IPS DF 4.7 (cell line): Measurements from ENCODE around the gene CIRBP.
"Not testable (repeated sequence)": the region's sequence is repeated elsewhere in the genome, so short reads cannot be mapped to it uniquely, and the experiment has no call there.

Experiments
- DNase-seq: peaks from one replicate; pipeline ENCODE4 v3.0.0-alpha.2; 2013; ENCODE audit warnings: low spot score; ENCODE audit errors: extremely low read depth

CIRBP gene

DNA sequence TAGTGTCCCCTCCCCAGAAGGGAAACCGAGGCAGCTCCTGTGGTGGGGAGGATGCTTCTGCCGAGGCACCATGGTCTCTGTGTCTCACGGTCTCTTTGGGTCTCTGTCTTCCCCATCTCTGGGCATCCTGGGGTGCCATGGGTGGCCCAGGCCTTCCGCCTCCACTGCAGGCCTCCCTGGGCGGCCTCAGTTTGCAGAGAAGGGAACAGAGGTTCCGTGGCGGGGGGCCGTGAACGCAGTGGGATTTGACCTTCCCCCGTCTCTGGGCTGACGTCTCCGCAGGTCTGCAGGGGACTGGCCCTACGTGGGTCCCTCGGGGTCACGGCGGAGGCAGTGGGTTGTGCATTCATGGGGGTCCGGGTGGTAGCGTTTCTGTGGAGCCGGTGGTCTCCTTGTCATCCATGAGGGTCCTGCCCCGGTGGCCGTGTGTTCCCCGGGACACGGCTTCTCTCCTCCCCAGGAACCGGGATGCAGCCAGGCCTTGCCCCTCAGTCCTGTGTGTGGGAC lies 21.1 kb downstream of the CIRBP start:
- DNase-seq = no peak

DNA sequence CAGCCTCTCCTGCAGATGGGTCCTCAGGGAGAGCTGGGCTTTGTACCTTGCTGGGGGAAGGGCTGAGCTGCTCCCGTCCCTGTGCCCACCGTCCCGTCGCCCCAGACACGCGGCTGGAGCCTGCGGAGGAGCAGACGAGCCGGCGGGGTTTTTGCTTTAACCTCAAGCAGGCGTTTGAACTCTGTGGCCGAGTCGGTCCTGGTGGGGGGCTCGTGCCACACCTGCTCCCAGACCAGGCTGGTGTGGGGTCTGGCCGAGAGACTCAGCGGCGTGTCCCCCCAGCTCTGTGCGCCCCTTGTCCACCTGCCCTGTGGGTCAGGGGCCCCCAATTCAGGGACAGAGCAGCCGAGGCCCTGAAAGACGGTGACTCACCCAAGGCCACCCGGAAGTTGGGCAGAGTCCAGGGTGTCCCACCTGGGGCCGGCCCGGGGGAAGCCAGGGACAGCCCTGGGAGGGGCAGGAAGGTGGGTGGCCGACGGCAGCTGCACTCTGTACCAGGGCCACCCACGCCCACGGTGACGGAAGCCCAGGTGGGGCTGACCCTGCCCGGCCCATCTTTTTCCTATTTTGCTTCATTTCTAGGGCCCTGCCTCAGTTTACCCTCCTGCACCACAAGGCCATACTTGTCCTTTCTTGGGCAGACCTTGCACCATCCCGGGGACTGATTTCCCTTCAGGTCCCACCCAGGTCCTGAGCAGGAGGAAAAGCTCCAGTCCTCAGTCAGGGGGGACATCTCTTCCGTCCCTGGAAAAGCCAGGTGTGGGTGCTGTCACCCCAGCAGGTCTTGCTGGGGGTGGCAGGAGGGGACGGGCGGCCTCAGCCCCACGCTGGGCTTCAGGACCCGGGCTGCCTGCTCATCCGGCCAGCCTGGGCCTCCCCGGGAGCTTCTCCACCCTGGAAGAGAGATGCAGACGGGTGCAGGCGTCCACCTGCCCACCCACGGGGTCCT lies 21.8 kb downstream of the CIRBP start:
- DNase-seq = no peak

DNA sequence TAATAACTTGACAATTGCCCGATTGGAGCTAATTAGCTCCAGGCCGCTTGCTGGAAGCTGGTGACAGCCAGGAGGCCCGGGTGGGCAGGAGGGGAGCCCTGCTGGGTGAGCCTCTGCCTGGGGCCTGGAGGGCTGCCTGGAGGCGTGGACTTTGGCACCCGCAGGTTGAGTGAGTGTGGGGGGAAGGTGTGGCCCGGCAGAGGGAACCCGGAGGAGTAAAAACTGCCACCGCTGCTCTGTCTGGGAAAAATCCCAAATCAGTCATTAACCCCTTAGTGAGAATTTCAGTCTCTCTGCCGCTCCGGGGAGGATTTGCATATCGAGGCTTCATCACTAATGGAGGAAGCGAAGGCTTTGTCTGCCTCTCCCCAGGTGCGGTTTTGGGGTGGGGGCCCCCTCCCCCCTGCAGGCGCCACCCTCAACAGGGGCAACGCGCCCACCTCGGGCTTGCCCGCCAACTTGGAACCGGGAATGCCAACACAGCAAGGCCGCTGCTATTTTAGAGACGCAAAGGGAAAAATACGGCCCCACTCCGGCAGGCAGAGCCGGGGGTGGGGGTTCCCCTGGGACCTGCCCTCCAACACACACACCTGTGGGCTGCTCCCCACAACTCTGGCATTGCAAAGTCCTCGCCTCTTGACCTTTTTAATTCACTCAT lies 22.8 kb downstream of the CIRBP start:
- no peak for DNase-seq

DNA sequence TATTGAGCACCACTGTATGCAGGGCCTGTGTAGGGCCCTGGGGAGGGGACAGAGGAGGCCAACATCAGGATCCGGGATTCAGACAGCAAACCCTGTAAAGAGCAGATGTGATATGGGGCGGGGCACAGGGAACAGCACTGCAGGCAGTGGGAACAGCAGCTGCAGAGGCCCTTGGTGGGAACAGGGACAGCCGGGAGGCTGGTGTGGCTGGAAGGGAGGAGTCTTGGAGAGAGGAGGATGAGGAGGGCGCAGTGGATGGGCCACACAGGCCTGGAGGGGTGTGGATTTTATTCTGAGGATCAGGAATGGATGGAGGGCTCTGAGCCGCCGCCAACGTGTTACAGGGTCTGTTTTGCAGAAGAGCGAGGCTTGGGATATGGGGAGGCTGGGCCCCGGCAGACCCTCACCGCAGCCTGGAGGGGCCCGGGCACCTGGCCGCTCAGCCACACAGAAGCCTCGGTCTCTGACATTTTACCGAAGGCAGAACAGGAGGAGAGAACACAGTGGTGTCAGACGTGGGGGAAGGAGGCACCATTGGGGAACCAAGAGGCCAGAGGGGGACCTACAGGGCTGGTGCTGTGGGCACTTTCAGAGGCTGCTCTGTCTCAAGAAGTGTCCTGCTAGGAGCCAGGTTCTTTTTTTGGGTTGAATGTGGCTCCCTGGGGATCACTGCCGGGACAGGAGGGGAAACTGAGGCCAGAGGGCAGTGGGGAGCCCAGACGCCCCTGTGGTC lies 23.5 kb downstream of the CIRBP start:
- DNase-seq = no peak

DNA sequence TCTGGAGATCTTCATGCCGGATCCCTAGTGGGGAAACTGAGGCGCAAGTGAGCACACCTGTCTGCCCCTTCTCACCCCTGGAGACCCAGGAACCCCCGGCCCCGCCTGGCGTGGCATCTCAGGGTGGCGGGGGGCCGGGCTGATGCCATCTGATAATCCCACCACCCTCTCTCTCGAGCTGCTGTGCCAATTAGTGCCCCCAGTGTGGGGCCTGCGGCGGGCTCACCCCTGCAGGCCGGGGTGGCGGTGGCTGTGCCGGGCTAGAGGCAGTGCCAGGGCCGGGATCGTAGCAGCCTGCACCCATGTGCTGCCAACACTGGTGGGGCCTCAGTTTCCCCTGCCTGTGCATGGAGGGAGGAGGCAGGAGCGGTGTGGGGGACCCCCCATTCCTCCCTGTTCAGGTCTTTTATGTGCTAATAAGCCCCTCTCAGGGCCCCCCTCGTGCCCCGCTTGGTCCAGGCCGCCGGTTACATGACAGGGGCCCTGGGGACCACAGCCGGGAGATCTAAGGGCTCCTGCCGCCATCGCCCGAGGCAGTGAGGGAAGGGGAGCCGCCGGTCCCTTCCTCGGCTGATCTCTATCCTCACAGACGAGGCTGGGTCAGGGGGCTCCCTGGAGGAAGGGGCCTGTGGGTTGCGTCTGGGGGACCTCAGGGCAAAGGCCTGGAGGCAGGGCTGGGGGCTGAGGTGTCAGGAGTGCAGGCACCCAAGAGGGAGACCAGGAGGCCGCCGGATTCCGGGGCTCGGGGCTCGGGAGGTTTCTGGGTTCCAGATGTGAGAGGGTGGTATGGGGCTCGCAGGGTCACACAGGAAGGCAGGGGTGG lies 24.9 kb downstream of the CIRBP start:
- DNase-seq = no peak

DNA sequence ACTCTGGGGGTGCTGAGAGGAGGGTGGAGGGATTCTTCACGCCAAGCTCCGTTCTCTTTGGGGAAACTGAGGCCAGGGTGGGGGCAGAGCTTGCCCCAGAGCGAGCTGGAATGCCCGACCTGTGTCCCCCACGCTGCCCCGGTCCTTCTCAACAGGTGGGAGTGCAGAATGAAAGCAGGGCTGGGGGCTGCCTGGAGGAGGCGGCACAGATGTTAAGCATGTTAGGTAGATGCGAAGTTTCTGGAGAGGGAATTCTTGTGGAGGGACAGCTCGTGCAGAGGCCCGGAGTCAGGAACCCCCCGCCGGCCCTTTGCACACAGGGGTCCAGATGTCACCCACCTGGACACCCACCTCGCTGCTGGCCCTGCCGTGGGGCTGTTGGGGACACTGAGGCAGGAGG lies 25.6 kb downstream of the CIRBP start:
- no peak for DNase-seq

DNA sequence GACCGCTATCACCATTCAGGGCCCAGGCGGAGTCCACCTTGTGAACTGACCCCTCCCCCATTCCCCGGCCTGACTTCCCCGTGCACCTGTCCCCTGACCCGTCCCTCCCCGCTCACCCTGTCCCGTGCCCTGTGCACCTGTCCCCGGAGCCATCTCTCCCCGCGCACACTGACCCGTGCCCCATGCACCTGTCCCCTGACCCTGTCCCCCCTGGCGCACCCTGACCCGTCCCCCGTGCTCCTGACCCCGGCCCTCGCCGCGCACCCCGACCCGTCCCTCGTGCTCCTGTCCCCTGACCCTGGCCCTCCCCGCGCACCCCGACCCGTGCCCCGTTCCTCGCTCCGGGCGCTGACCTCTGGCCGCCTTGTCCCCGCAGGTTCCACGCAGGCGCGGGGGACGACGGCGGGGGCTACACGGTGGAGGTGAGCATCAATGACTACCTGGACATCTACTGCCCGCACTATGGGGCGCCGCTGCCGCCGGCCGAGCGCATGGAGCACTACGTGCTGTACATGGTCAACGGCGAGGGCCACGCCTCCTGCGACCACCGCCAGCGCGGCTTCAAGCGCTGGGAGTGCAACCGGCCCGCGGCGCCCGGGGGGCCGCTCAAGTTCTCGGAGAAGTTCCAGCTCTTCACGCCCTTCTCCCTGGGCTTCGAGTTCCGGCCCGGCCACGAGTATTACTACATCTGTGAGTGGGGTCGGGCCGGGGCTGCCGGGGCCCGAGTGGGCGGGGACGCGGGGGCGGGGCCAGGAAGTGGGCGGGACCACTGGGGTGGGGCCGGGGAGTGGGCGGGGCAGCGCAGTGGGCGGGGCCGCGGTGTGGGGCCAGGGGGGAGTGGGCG lies 26.3 kb downstream of the CIRBP start:
- DNase-seq = no peak

DNA sequence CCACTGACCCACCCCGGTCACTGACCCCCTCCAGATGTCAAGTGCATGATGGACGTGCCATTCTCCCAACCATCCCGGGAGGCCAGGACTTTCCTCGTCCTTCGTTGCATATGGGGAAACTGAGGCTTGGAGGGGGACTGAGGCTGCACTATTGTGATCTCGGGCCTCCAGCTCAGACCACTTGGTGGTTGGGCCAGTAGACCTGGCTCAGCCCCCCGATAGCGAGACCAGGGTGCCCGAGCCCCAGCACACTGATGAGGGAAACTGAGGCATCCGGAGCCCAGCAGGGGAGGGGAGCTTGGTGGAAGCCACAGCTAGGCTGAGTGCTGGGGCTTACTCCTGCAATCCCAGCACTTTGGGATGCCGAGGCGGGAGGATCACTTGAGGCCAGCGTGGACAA lies 26.9 kb downstream of the CIRBP start:
- DNase-seq = no peak

DNA sequence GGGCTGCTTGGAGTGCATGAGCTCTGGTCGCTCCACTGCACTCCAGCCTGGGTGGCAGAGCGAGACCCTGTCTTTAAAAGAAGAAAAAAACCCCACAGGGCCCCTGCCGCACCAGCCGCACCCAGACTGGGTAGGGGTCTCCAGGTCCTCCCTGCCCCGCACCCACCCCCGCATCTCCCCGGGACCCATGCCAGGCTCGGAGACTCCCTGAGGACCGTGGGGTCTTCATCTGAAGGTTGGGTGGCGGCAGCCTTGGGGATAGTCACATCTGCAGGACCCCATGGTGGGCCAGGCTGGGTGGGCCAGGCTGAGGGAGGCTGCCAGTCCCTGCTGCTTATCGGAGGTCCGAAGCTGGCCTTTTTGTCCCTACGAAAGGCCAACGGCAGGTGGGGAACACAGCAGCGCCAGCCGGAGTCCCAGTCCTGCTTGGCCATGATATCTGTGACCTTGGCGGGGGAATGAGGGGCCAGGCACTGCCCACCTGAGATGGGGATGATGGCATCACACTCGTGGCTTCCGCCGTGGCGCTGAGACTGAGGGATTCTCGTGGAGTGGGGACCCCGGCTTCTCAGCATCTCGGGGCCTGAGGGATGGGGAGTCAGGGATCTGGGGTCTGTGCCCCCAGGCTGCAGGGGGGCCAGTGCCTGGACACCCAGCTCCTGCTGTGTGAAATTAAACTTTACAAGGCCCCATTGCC lies 27.6 kb downstream of the CIRBP start:
- no peak for DNase-seq

DNA sequence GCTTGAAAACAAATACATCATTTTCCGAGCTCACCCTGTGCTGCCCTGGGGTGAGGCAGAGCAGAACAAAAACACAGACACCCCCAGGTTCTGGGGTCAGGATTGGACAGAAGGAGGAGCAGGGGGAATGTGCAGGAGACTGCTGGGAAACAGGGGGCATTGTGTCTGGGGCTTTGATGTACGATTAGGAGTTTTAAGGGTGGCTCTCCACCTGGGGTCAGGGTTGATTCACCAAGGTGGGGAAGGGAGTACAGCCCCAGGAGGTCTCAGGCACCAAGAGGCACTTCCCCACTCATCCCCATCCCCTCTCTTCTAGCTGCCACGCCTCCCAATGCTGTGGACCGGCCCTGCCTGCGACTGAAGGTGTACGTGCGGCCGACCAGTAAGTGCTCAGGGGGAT lies 29.1 kb downstream of the CIRBP start:
- no peak for DNase-seq

DNA sequence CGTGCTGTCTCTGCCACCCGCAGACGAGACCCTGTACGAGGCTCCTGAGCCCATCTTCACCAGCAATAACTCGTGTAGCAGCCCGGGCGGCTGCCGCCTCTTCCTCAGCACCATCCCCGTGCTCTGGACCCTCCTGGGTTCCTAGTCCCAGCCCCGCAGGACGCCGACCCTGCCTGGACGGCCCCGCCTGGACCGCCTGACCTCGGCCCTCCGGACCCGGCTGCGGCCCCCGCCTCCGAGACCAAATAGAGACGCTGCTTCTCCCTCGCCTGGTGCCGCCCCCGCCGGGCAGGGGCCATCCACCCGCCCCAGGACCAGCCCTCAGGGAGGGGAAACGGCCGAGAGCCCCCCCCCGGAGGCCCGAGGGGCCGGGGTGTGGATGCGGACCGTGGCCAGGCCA lies 30.7 kb downstream of the CIRBP start:
- DNase-seq = no peak

DNA sequence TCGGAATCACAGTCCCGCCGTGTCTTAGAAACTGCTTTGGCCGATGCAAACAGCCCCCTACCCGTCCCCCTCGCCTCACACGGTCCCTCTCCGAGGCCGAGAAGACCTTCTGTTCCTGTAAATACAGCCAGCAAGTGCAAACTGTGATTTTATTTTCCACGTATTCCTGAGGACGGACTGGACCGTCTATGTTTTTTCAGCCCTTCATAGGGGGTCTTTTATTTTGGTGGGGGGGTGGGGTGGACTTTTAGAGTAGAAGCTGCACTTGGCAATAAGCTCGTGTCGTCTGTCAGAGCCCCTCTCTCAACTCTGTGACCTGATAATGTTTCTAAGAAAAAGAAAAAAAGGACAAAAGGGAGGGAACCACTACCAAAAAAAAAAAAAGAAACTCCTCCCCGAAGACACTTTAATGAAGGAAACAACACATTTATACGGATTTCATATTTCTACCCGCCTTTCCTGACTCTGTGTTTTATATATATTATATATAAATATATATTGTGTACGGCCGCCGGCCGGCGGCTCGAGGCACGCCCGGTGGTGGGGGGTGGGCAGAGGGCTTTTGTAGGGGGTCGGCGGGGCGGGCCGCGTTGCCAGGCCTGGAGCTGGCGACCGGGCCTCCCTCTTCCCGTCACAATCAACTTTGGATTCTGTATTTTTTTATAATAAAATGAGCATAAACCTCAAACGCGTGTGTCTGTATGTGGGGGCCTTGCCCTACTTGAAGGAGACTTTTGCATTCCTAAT lies 31.8 kb downstream of the CIRBP start:
- DNase-seq = no peak

DNA sequence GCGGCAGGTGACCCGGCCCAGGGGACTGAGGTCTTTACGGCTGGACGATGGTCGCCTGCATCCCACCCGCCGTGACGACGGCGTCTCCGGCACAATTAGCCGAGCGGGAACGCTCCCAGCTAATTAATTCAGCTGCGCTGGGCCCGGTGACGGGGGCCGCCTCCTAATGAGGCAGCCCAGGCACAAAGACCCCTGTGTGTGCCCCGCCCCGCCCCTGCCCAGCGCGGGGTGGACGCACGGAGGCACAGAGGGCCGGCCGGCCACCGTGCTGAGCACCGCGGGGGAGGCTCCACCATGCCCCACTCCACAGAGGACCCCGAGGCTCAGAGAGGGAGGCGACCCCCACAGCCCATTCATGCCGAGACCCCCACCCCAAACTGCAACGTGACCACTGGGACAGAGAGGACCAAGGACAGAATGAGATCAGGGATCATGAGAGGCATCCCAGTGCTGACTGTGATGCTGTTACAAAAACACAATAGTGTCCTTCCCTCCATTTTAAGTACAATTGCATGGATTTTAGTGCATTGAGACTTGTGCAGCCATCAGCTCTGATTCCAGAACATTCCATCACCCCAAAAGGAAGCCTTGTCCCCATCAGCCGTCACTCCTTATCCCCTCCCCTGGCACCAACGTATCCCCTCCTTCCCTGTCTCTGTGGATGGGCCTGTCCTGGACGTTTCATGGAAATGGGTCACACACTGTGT lies 33.6 kb downstream of the CIRBP start:
- no peak for DNase-seq

DNA sequence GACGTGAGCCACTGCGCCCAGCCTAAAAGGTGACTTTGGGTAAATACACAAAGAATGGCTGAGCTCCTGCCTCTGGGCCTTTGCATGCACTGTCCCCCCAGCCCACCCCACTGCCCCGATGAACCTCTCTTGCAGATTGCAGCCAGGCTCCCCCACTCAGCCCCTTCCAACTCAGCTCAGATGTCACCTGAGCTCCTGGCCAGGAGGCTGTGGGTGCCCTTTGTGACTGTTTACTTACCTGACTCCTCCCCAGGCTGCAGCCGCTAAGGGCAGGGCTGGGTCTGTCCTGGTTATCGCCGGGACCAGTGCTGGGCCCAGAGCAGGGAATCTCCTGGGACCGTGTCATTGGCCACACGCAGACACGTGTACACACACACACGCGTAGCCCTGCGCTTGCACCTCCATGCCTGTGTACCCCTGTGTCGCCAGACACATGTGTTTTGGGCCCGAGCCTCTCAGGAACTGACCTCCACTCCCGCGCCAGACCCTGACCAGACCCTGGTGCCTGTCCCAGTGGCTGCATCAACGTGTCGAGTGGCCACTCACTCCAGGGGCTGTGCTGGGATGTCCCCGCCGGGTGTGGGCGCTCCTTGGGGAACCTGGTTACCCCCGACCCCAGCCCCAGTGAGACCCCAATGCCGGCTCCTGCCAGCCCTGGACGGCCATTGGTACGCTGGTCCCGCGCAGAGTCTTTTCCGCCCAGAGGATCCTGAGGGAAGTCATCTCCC lies 35.2 kb downstream of the CIRBP start:
- no peak for DNase-seq

DNA sequence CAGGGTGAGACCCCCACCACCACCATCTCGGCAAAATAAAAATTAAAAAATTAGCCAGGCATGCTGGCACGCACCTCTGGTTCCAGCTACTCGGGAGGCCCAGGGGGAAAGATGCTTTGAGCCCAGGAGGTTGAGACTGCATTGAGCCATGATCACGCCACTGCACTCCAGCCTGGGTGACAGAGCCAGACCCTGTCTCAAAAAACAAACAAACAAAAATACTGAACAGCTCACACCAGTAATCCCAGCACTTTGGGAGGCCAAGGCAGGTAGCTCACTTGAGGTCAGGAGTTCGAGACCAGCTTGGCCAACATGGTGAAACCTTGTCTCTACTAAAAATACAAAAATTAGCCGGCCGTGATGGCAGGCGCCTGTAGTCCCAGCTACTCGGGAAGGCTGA lies 36.2 kb downstream of the CIRBP start:
- not testable (repeated sequence) for DNase-seq

DNA sequence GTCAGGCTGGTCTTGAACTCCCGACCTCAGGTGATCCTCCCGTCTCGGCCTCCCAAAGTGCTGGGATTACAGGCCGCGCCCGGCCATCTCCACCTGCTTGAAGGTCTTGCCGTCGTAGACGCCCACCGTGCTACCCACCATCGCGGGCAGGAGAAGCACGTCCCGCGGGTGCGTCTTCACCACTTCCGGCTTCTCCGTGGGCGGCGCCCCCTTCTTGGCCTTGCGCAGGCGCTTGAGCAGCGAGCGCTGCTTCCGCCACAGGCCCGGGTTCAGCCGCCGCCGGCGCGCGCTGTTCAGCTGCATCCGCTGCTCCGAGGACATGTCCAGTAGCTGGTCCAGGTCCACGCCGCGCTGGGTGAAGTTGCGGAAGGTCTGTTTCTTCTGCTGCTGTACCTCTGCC lies 38.2 kb downstream of the CIRBP start:
- DNase-seq = no peak

DNA sequence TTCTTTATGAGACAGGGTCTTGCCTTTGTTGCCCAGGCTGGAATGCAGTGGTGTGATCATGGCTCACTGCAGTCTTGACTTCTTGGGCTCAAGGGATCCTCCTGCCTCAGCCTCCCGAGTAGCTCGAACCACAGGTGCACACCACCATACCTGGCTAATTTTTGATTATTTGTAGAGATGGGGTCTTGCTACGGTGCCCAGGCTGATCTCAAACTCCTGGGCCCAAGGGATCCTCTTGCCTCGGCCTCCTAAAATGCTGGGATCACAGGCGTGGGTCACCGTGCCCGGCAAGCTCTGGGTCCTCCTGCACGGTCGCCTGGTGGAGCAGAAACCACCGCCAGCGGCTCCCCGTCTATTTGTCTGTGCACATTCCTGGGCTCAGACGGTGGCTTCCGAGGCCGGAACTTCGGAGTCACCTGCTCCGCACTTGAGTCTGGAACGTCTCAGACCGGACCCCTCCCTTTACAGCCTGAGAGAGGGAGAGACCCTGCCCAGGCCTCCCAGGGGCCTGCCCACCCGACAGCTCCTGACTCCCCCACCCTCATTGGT lies 38.7 kb downstream of the CIRBP start:
- no peak for DNase-seq
